ENCODE data around the gene PNMA5.

DNA sequence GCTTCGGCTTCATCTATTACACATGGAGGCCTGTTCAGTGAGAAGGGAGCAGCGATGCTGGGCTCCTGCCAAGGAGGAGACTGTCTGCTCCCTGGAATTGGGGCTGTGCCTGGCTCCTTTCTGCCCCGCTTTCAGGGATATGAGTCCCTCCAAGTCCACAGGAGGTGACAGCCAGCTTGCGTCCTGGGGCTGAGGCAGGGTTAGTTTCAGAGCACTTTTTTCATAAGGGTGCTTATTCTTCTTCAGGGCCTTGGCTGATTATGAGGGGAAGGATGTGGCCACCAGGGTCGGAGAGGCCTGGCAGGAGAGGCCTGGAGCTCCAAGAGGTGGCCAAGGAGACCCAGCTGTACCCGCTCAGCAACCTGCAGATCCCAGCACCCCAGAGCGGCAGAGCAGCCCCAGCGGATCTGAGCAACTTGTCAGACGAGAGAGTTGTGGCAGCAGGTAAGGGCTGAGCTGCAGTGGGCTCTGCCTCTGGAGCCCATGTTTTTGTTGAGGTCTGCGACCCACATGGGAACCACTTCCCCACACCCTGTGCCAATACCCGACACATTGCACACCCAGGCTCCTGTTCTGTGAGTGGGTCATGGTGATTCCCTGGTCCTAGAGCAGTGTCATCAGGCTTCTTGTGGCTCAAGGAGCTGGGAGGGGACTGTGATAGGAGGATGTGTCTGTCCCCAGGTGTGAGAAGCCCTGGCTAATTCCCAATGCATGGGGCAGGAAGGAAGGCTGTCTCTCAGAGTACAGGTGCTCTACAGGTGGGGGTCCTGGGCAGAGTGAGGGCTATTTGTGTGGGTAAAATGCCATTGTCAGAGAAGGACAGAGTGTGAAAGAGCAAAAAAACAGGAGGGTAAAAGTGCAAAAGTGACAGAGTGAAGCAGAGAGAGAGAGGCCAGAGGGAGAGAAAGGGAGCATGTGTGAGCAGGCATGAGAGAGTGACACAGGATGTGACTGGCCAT, 48.6 kb downstream of the PNMA5 start:
- TF ChIP-seq, protein P1, sequence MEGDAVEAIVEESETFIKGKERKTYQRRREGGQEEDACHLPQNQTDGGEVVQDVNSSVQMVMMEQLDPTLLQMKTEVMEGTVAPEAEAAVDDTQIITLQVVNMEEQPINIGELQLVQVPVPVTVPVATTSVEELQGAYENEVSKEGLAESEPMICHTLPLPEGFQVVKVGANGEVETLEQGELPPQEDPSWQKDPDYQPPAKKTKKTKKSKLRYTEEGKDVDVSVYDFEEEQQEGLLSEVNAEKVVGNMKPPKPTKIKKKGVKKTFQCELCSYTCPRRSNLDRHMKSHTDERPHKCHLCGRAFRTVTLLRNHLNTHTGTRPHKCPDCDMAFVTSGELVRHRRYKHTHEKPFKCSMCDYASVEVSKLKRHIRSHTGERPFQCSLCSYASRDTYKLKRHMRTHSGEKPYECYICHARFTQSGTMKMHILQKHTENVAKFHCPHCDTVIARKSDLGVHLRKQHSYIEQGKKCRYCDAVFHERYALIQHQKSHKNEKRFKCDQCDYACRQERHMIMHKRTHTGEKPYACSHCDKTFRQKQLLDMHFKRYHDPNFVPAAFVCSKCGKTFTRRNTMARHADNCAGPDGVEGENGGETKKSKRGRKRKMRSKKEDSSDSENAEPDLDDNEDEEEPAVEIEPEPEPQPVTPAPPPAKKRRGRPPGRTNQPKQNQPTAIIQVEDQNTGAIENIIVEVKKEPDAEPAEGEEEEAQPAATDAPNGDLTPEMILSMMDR (optimal IDR thresholded peaks at IDR 0.05 in 1 of 3, IDR thresholded peaks at IDR 0.05 in 1 of 3, conservative IDR thresholded peaks at IDR 0.05 in 1 of 3; ENCODE audit: extremely low read depth in 1 of 3, insufficient read depth in 2 of 3, low read length in 3 of 3) = no peak
- no peak for TF ChIP-seq EZH2 (IDR thresholded peaks at IDR 0.05; ENCODE audit: low read length)
